ENCODE data around the gene GUCA2B. TPM values are rescaled to one million over a fixed set of nuclear protein-coding genes. Genes with fewer than 3 reads are reported as not detected.

The GUCA2B gene
- not detected in 2 replicates for total RNA-seq

GRCh38 chr1:42152907-42153600 is at the start of gene GUCA2B:
Gene GUCA2B, plus strand, starts transcription at chr1:42153410. Its CDS starts 41 bp downstream, at chr1:42153451.

GRCh38 chr1:42164551-42165420 is 11.6 kb downstream of the GUCA2B start, which contains the start of gene GUCA2A:
Gene GUCA2A, minus strand, starts transcription at chr1:42164745. Its CDS starts 33 bp downstream, at chr1:42164712.

Other genes starting within 250 kb of the GUCA2B start
- gene HIVEP3, start 234.5 kb upstream of the GUCA2B start, total RNA-seq: 1.5 and 1.6 TPM in 2 replicates
- gene GUCA2A, start 11.3 kb downstream of the GUCA2B start, total RNA-seq: not detected in 2 replicates
- 15.1 and 21.5 TPM in 2 replicates for gene FOXJ3, start 181.8 kb downstream of the GUCA2B start, total RNA-seq
- gene RIMKLA, start 227.4 kb downstream of the GUCA2B start, total RNA-seq: under 0.01 TPM in 2 replicates

Data from endothelial cell of coronary artery (primary cell).